ELF-1 (cell line): ENCODE measurements around the gene PCDHB7.
"Not testable (repeated sequence)": the region's sequence is repeated elsewhere in the genome, so short reads cannot be mapped to it uniquely, and the experiment has no call there.

ENCODE experiments used
- DNase-seq: peaks from one replicate; pipeline ENCODE4 v3.0.0-alpha.2; 2016; ENCODE audit warnings: low read depth, low spot score

Gene PCDHB7

DNA sequence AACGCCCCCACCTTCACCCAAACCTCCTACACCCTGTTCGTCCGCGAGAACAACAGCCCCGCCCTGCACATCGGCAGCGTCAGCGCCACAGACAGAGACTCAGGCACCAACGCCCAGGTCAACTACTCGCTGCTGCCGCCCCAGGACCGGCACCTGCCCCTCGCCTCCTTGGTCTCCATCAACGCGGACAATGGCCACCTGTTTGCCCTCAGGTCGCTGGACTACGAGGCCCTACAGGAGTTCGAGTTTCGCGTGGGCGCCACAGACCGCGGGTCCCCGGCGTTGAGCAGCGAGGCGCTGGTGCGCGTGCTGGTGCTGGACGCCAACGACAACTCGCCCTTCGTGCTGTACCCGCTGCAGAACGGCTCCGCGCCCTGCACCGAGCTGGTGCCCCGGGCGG, 52.4 kb downstream of the PCDHB7 start:
- DNase-seq, result not testable (repeated sequence)

DNA sequence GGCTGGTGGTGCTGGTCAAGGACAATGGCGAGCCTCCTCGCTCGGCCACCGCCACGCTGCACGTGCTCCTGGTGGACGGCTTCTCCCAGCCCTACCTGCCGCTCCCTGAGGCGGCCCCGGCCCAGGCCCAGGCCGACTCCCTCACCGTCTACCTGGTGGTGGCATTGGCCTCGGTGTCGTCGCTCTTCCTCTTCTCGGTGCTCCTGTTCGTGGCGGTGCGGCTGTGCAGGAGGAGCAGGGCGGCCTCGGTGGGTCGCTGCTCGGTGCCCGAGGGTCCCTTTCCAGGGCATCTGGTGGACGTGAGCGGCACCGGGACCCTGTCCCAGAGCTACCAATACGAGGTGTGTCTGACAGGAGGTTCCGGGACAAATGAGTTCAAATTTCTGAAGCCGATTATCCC, 53.0 kb downstream of the PCDHB7 start:
- DNase-seq, result not testable (repeated sequence)
